ENCODE data around the gene AP2A2.
"Not testable (repeated sequence)": the region's sequence is repeated elsewhere in the genome, so short reads cannot be mapped to it uniquely, and the experiment has no call there.

AP2A2 gene

DNA sequence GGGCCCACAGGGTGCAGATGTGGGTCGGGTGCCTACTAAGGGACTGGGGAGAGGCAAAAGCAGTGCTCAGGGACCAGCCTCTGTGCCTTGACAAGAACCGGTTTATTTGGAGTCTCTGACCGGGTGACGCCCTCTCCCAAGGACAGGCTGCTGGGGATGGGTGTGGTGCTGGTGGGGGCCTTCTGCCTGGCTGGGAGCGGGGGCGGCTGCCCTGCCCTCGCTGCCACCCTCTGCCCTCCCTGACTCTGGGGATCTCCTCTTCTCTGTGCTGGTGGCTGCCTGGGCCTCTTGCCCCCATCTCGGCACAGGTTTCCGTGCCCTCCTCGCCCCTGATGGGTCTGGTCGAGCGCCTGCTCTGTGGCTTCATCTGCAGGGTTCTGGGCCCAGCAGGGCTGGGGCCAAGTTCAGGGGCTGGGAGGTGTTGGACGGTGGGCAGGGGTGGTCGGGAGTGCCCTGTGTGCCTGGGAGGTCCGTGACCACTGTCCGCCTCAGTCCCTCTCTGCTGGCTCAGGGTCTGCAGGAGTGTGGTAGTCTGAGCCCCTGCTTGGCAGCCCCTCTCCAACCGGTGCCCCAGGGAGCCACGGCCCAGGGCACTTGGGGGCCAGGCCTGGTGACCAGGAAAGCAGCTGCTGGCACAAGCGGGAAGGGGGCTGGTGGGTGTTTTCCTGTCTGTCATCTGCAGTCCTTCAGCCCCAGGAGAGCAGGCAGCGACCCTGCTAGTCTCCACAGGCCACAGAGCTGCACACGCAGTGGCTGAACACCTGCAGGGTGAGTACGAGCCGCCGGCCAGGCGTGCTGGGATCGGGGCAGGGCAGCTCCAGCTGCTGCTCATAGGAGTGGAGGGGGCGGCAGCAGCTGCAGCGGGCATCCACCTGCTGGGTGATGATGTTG, 87.3 kb downstream of the AP2A2 start:
- no peak overlapping the region for H3K4me3 ChIP-seq (ENCODE audit: low read depth, low read length)
- in situ Hi-C loops (cut with HindIII; ENCODE audit: low pct_ligation_motif_present, low sequenced_read_pairs): no loop called here

DNA sequence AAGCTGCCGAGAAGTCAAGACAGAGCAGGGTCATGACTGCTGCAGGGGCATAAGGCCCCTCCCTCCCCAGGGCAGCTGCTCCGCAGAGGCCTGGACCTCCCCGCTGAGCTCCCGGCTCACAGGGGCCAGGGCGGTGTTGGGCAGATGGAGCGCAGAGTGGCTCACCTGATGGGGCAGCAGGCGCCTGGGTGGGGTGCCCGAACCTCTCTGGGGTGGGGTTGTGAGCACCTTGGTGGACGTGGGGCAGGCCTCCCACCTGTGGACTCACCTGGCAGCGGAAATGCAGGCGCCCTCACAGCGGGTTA, 87.9 kb downstream of the AP2A2 start:
- H3K4me3 ChIP-seq (ENCODE audit: low read depth, low read length): no peak overlapping the region
- DNase-seq: no peak
- no peak overlapping the region for H3K27ac ChIP-seq
- in situ Hi-C loops (cut with HindIII; ENCODE audit: low pct_ligation_motif_present, low sequenced_read_pairs): no loop called here
- H3K36me3 ChIP-seq (replicated peaks): peaks cover 25% of the 10 kb centered on the region
- TF ChIP-seq, protein P1, sequence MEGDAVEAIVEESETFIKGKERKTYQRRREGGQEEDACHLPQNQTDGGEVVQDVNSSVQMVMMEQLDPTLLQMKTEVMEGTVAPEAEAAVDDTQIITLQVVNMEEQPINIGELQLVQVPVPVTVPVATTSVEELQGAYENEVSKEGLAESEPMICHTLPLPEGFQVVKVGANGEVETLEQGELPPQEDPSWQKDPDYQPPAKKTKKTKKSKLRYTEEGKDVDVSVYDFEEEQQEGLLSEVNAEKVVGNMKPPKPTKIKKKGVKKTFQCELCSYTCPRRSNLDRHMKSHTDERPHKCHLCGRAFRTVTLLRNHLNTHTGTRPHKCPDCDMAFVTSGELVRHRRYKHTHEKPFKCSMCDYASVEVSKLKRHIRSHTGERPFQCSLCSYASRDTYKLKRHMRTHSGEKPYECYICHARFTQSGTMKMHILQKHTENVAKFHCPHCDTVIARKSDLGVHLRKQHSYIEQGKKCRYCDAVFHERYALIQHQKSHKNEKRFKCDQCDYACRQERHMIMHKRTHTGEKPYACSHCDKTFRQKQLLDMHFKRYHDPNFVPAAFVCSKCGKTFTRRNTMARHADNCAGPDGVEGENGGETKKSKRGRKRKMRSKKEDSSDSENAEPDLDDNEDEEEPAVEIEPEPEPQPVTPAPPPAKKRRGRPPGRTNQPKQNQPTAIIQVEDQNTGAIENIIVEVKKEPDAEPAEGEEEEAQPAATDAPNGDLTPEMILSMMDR (IDR thresholded peaks at IDR 0.05; ENCODE audit: low read depth, low read length, missing control alignments): no peak
- H3K27me3 ChIP-seq (replicated peaks): no peaks in the 10 kb centered on the region

More for the DNA sequence above, 87.3 kb downstream of the AP2A2 start:
- Histone ChIP-seq H3K27ac (no peak overlapping the region), H3K36me3 (replicated peaks) (peaks cover 25% of the 10 kb centered on the region), H3K27me3 (replicated peaks) (no peaks in the 10 kb centered on the region)
- TF ChIP-seq, protein P1 (IDR thresholded peaks at IDR 0.05; ENCODE audit: low read depth, low read length, missing control alignments): no peak
- DNase-seq: no peak

DNA sequence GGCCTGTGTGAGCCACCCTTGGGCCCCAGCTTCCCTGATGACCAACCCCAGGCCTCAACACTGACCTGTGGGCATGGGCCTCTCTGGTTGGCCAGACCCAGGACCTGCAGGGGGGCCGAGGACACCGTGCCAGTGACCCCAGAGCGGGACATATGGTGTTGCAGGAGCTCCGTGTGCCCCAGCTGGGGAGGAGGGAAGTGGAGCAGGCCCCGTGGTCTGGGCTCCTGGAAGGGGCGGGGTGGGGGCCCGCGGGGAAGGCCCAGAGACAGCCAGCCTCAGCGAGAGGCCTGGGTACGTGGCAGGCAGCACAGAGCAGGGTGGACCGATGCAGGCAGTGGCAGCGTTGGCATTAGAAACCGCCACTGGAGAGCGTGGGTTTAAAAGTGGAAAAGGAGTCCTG, 88.6 kb downstream of the AP2A2 start:
- TF ChIP-seq, protein P1 (IDR thresholded peaks at IDR 0.05; ENCODE audit: low read depth, low read length, missing control alignments): no peak
- Histone ChIP-seq H3K27ac (no peak overlapping the region), H3K36me3 (replicated peaks) (peaks cover 25% of the 10 kb centered on the region), H3K4me3 (ENCODE audit: low read depth, low read length) (no peak overlapping the region), H3K27me3 (replicated peaks) (no peaks in the 10 kb centered on the region)
- in situ Hi-C loops (cut with HindIII; ENCODE audit: low pct_ligation_motif_present, low sequenced_read_pairs): no loop called here
- DNase-seq: no peak

DNA sequence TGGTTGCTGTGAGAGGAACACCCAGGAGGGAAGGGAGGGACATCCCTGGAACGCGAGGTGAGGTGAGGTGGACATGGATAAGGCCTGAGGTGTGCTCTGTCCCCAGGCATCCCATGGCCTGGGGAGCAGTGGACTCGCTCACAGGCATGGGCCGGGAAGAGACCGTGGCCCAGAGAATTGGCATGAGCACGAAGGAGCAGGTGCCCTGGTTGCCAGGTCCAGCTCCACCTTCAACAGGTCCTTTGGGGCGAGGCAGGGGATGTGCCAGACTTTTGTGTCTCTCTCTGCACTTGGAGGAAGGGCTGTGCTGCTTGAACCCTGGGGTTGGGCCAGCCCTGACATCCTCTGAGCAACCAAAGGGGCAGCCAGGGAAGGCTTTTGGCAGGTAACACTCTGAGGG, 89.4 kb downstream of the AP2A2 start:
- TF ChIP-seq, protein P1 (IDR thresholded peaks at IDR 0.05; ENCODE audit: low read depth, low read length, missing control alignments): no peak
- H3K4me3 ChIP-seq (ENCODE audit: low read depth, low read length): no peak overlapping the region
- H3K27ac ChIP-seq: no peak overlapping the region
- no peak for DNase-seq
- H3K27me3 ChIP-seq (replicated peaks): no peaks in the 10 kb centered on the region
- peaks cover 19% of the 10 kb centered on the region for H3K36me3 ChIP-seq (replicated peaks)
- in situ Hi-C loops (cut with HindIII; ENCODE audit: low pct_ligation_motif_present, low sequenced_read_pairs): no loop called here

DNA sequence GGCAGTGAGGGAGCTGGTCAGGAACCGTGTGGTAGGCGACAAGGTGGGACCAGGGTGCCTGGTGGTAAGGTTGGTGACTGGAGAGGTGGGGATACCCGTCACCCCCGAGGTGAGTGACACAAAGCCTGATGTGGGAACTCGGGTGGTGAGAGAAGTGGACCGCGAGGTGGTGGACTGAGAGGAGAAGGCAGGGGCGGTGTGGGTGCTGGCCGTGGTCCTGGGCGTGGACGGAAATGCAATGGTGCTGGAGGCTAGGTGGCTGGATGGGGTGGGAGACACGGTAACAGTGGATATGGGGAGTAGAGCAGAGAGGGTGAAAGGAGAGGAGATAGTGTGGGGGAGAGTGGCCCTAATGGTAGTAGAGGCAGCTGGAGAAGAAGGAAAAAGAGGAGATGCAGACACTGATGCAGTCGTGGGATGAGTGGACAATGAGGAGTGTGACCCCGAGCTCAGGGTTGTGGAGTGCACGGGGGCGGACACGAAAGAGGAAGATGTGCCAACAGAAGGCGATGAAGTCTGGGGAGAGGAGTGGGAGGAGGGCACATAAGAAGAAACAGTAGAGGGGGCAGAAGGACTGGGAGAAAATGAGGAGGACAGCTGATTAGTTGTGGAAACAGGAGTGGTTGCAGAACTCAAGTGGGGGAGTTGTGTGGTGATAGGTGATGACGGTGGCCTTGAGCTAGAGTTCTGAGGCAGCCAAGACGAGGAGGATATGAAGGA, 90.3 kb downstream of the AP2A2 start:
- in situ Hi-C loops (cut with HindIII; ENCODE audit: low pct_ligation_motif_present, low sequenced_read_pairs): no loop called here
- no peak for DNase-seq
- no peaks in the 10 kb centered on the region for H3K27me3 ChIP-seq (replicated peaks)
- H3K36me3 ChIP-seq (replicated peaks): peaks cover 12% of the 10 kb centered on the region
- H3K4me3 ChIP-seq (ENCODE audit: low read depth, low read length): no peak overlapping the region
- TF ChIP-seq, protein P1 (IDR thresholded peaks at IDR 0.05; ENCODE audit: low read depth, low read length, missing control alignments): no peak
- no peak overlapping the region for H3K27ac ChIP-seq

DNA sequence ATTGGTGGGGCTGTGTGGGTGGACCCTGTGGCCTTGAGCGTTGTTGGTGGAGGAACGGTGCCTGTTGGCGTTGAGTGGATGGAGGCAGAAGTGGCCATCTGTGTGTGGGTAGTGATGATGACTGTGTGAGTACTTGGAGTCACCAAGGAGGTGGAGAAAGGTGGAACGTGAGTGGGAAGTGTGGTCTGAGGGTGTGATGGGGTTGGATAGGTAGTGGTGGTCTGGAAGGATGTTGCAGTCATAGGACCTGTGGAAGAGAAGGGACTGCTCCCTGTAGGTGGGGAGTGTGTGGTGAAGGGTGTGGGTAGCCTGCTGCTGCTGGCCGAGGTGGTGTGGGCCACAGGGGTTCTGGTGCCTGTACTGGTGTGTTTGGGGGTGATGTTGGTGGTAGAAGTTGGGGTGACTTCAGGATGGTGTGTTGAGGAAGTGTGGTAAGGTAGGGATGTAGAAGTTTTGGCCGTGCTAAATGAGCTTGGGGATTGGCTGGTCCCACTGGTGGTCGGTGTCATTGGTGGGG, 91.0 kb downstream of the AP2A2 start:
- DNase-seq; in situ Hi-C loops (cut with HindIII; ENCODE audit: low pct_ligation_motif_present, low sequenced_read_pairs); H3K4me3 ChIP-seq (ENCODE audit: low read depth, low read length); H3K36me3 ChIP-seq (replicated peaks); H3K27ac ChIP-seq; H3K27me3 ChIP-seq (replicated peaks): not testable (repeated sequence)
